ENCODE data around the gene MED13L. TPM values are rescaled to one million over a fixed set of nuclear protein-coding genes. Genes with fewer than 3 reads are reported as not detected.

MED13L gene
- total RNA-seq, 6 experiments from 2014 or later: 29.0 to 52.0 (median 38.1) TPM

- peak in 2 of 4 donors; percentile 17 to 26 for ATAC-seq
- TF ChIP-seq CTCF (IDR thresholded peaks at IDR 0.05) (no peak), POLR2A (IDR thresholded peaks at IDR 0.05) (no peak)
- Histone ChIP-seq H3K36me3 (no peaks in the 10 kb centered on the region), H3K4me3 (no peak overlapping the region), H3K4me1 (no peaks in the 10 kb centered on the region), H3K27me3 (no peaks in the 10 kb centered on the region), H3K9me3 (no peaks in the 10 kb centered on the region), H3K27ac (no peak overlapping the region)
- 90% methylated on average over 4 of the region's 4 CpGs for WGBS (ENCODE audit: insufficient coverage, low coverage, low lambda C conversion rate, missing lambda C conversion rate)
- intact Hi-C loops (cut with DNase I): no loop called here
- no peak for DNase-seq
Measured at GRCh38 chr12:116027551-116027821, 250.0 kb downstream of the MED13L start.

GRCh38 chr12:116026768-116027550 is 250.5 kb downstream of the MED13L start:
- peak; percentile 61 to 76 (median 70) for ATAC-seq
- Histone ChIP-seq H3K36me3 (no peaks in the 10 kb centered on the region), H3K4me3 (no peak overlapping the region), H3K27ac (no peak overlapping the region), H3K27me3 (no peaks in the 10 kb centered on the region), H3K4me1 (no peaks in the 10 kb centered on the region), H3K9me3 (no peaks in the 10 kb centered on the region)
- WGBS (ENCODE audit: insufficient coverage, low coverage, low lambda C conversion rate, missing lambda C conversion rate): 61% methylated on average over 7 of the region's 7 CpGs
- peak in 1 of 3 donors; percentile 27 for DNase-seq
- intact Hi-C loops (cut with DNase I): no loop called here
- TF ChIP-seq CTCF (IDR thresholded peaks at IDR 0.05) (no peak), POLR2A (IDR thresholded peaks at IDR 0.05) (no peak)

GRCh38 chr12:116026346-116026745 is 251.1 kb downstream of the MED13L start:
- ATAC-seq (no peak), DNase-seq (no peak)
- Histone ChIP-seq H3K4me1 (no peaks in the 10 kb centered on the region), H3K36me3 (no peaks in the 10 kb centered on the region), H3K27me3 (no peaks in the 10 kb centered on the region), H3K9me3 (no peaks in the 10 kb centered on the region), H3K27ac (no peak overlapping the region), H3K4me3 (no peak overlapping the region)
- intact Hi-C loops (cut with DNase I): no loop called here
- TF ChIP-seq POLR2A (IDR thresholded peaks at IDR 0.05) (no peak), CTCF (IDR thresholded peaks at IDR 0.05) (no peak)

GRCh38 chr12:116024769-116025168 is 252.7 kb downstream of the MED13L start:
- ATAC-seq (no peak), DNase-seq (no peak)
- H3K9me3 ChIP-seq: no peaks in the 10 kb centered on the region
- no peaks in the 10 kb centered on the region for H3K4me1 ChIP-seq
- no peak overlapping the region for H3K4me3 ChIP-seq
- H3K36me3 ChIP-seq: no peaks in the 10 kb centered on the region
- no peak for TF ChIP-seq CTCF (IDR thresholded peaks at IDR 0.05)
- TF ChIP-seq POLR2A (IDR thresholded peaks at IDR 0.05): no peak
- intact Hi-C loops (cut with DNase I): no loop called here
- WGBS (ENCODE audit: insufficient coverage, low coverage, low lambda C conversion rate, missing lambda C conversion rate): 51% methylated on average over 2 of the region's 2 CpGs
- no peaks in the 10 kb centered on the region for H3K27me3 ChIP-seq
- no peak overlapping the region for H3K27ac ChIP-seq

GRCh38 chr12:116019415-116019814 is 258.1 kb downstream of the MED13L start:
- Histone ChIP-seq H3K9me3 (no peaks in the 10 kb centered on the region), H3K27ac (no peak overlapping the region), H3K36me3 (peaks cover 0 to 7% (median 2%) of the 10 kb centered on the region in 4 donors), H3K27me3 (no peaks in the 10 kb centered on the region), H3K4me1 (peaks cover 0 to 11% (median 0%) of the 10 kb centered on the region in 4 donors), H3K4me3 (no peak overlapping the region)
- ATAC-seq (no peak), DNase-seq (no peak)
- TF ChIP-seq POLR2A (IDR thresholded peaks at IDR 0.05): no peak
- TF ChIP-seq CTCF (IDR thresholded peaks at IDR 0.05): no peak
- intact Hi-C loops (cut with DNase I): no loop called here
